Left kidney (tissue), 2 donors: ENCODE results near the gene SHOX. TPM values are rescaled to one million over a fixed set of nuclear protein-coding genes. Genes with fewer than 3 reads are reported as not detected.

ENCODE experiments used
- DNase-seq: peaks from one replicate; pipeline ENCODE4 v3.0.0-alpha.2; 2013
- polyA plus RNA-seq: library from polyadenylated mRNA; unstranded; fragments of 120-200 nt; gene quantifications from one replicate; pipeline ENCODE4 v1.2.1, GENCODE V29; 2013; ENCODE audit not compliant: insufficient read length

The SHOX gene
- polyA plus RNA-seq, 1 donor = 0.12 TPM

GRCh38 chrX:666762-667720 lies 36.5 kb downstream of the SHOX start:
- DNase-seq = no peak

- DNase-seq = no peak
Observed at GRCh38 chrX:670645-671044, 40.1 kb downstream of the SHOX start.

DNA sequence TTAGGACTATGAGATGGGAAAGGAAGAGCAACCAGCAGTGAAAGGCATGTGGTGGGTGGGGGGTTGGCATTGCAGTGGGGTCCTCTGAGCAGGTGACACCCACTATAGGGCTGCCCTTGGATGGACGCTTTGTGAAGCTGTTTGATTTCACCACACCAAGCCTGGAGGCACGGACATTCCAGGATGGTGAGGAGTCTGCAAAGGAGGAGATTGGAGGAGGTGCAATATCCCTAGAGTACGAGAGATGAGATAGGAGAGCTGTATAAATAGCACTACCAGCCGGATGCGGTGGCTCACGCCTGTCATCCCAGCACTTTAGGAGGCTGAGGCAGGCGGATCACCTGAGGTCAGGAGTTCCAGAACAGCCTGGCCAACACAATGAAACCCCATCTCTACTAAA lies 42.3 kb downstream of the SHOX start:
- DNase-seq = no peak

- no peak for DNase-seq
Observed at GRCh38 chrX:675279-675954, 44.8 kb downstream of the SHOX start.

GRCh38 chrX:675955-676295 lies 45.3 kb downstream of the SHOX start:
- no peak for DNase-seq

- DNase-seq = no peak
Observed at GRCh38 chrX:677376-677775, 46.8 kb downstream of the SHOX start.

- DNase-seq = no peak
Observed at GRCh38 chrX:679291-679979, 48.8 kb downstream of the SHOX start.

GRCh38 chrX:680062-680461 lies 49.5 kb downstream of the SHOX start:
- no peak for DNase-seq

DNA sequence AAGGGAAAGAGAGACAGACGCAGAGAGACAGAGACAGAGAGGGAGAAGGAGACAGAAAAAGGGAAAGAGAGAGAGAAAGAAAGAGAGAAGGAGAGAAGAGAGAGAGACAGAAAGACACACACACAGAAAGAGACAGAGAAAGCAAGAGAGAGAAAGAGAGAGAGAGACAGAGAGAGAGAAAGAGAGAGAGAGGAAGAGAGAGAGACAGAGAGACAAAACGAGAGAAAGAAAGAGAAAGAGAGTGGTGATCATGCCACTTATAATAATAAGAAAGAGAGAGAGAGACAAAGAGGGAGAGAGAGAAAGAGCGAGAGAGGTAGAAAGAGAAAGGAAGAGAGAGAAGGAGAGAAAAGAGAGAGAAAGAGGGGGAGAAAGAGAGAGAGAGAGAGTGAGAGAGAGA lies 51.4 kb downstream of the SHOX start:
- DNase-seq = no peak

- no peak for DNase-seq
Observed at GRCh38 chrX:682892-683291, 52.3 kb downstream of the SHOX start.

DNA sequence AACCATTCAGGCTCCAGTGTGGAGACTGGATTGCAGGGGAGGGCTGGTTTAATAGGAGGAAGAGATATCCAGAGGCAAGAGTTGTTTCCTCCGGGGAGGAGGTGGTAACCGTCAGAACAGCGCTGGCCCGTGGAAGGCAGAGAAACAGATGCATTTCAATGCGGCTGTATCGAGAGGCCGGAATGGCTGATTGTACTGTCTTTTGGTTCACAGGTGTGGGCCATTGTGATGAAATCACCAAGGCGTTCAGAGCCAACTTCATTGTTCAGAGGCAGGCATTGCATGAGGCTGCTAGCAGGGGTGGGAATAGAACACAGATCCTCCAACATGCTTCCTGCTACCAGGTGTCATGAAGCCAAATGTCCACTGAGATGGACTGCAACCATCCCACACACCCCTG lies 53.0 kb downstream of the SHOX start:
- no peak for DNase-seq

- DNase-seq = no peak
Observed at GRCh38 chrX:685120-686032, 54.8 kb downstream of the SHOX start.

- no peak for DNase-seq
Observed at GRCh38 chrX:689983-690382, 59.4 kb downstream of the SHOX start.

GRCh38 chrX:694800-695199 lies 64.2 kb downstream of the SHOX start:
- DNase-seq = no peak

DNA sequence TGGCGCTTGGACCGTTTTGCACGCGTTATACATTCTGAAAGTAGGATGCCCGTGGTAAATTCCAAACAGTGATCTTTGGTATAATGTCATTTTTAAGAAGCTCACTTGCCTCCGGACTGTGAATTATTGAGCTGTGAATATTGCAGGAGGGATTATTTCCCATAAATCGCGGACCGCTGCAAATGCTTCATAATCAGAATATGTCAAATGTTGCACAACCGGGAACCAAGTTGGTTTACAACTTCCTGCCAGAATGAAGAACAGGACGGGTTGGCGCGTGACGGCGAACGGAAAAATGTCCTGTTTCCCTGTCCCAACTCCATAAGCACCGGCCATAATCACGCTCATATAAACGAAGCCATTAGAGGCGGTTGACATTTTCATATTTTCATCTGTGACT lies 67.6 kb downstream of the SHOX start:
- no peak for DNase-seq

DNA sequence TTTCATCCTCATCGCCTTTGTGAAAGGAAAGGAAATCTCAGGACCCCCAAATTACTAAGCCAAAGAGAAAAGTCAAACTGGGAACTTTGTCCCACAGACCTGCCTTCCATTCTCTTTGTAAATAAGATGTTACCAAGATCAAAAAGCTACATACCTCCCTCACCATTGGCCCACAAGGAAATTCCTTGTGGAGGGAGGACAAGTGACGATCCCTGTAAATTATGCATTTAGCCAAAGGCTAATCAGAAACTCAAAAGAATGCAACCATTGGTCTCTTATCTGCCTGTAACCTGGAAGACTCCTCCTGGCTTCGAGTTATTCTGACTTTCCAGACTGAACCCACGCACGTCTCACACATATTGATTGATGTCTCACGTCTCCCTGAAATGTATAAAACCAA lies 70.3 kb downstream of the SHOX start:
- no peak for DNase-seq

DNA sequence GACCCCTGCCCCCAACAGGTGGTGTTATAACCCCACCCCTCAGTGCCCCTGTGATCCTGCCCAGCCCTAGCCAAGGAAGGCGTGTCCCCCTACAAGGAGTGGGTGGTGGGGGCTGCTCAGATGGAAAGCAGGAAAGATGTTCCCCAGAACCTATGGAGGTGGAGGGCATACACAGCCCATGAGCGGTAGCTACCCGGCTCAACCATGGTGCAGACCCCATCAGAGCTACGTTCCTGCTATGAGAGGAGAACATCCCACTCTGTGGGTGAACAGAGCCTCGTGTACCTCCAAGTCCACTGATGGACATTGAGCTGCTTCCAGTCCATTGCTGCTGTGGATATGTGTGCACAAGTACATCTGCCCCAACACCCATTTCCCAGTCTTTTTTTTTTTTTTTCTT lies 71.1 kb downstream of the SHOX start:
- DNase-seq = no peak

GRCh38 chrX:703466-703865 lies 72.9 kb downstream of the SHOX start:
- DNase-seq = no peak

DNA sequence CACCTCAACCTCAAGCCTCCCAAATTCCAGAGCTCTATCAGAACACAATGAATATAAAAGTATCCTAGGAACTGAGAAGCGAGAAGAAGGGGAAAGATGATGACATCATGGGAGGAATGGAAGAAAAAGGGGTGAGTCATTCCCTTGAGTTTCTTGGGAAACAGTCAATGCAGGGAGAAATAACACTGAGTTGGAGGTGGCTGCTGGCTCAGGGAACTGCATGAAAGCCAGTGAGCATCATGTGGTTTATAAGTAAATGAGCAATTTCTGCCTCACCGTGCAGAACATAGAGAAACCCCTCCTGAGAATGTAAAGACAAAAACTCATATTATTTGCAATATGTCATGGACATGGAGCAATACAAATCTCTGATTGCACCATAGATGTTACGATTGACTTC lies 73.3 kb downstream of the SHOX start:
- no peak for DNase-seq
